BJ (cell line): Measurements from ENCODE around the gene TMEM178B. TPM values are rescaled to one million over a fixed set of nuclear protein-coding genes. Genes with fewer than 3 reads are reported as not detected.

ENCODE experiments used
- CTCF ChIA-PET: fragments of 350-600 bp; formaldehyde crosslinking; extraction: SDS; loops from one replicate; lab custom pipeline; 2021; ENCODE audit warnings: antibody characterized with exemption, inconsistent platforms; lab: Yijun Ruan, JAX
- POLR2A ChIA-PET: fragments of 300-600 bp; sonication (Branson Sonifier 250); formaldehyde crosslinking; extraction: SDS; loops from one replicate; lab custom pipeline; 2021; ENCODE audit warnings: antibody characterized with exemption; lab: Charles Lee
- DNase-seq: peaks from one replicate; pipeline ENCODE4 v3.0.0-alpha.2; 2011; ENCODE audit warnings: low read depth
- H3K27me3 ChIP-seq: 2 replicates; pipeline ENCODE4 v1.6.0; 2011; ENCODE audit warnings: low read length; ENCODE audit not compliant: control insufficient read depth, insufficient read depth
- H3K36me3 ChIP-seq: 2 replicates; pipeline ENCODE4 v1.5.1; 2011; ENCODE audit warnings: low read length; ENCODE audit not compliant: control insufficient read depth, insufficient read depth
- H3K4me3 ChIP-seq: 2 replicates; pipeline ENCODE4 v1.5.1; 2011; ENCODE audit warnings: low read depth, mild to moderate bottlenecking, control low read depth, low read length
- CTCF ChIP-seq: IDR thresholded peaks from 2 replicates; pipeline ENCODE4 v1.5.1; 2011; ENCODE audit warnings: low read depth, mild to moderate bottlenecking, control low read depth, inconsistent platforms, low read length, moderate library complexity; ENCODE audit not compliant: insufficient read depth
- polyA plus RNA-seq: library from polyadenylated mRNA; depleted of rRNA; stranded (reverse); fragments of >200 nt; gene quantifications from 2 replicates; pipeline ENCODE4 v1.2.3, GENCODE V29; 2011

Gene TMEM178B
- polyA plus RNA-seq, 1 experiment: 0.43 TPM

- CTCF ChIA-PET: no interaction called here
- Histone ChIP-seq H3K4me3 (no peak overlapping the region), H3K36me3 (no peaks in the 10 kb centered on the region), H3K27me3 (no peaks in the 10 kb centered on the region)
- TF ChIP-seq CTCF: no peak
- POLR2A ChIA-PET: no interaction called here
- DNase-seq: no peak
These were observed 126.6 kb downstream of the TMEM178B start for GRCh38 chr7:141200191-141201108.

DNA sequence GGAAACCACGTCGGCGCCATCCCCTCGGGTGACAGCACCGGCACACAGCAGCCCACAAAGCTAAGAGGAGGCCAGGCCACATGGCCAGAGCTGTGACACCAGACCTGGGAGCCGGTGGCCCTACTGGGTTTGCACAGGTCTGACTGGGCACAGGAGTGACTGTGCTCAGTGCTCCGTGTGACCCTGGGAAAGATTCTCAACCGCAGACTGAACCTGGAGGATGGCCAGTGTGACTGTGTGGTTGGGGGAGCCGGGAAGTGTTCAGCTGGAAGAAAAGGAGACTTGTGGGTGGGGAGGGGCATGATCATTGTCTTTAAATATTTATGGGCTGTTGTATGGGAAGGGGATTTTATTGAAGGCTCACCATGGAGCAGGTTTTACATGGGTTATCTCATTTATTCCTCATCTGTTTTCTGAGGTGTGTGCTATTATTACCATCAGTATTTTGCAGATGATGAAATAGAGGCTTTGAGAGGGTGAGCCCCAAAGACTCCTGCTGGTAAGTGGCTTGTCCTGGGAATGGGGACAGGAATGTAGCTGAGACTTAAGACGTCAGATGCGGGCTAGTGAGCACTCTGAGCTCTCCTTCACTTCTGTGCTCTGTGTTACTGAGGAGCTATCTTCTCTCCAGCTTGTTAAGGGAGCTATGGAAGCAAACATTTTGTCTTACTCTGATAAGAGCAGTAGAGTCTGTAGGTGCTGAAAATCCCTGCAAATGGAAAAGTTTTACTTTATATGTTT is 127.5 kb downstream of the TMEM178B start:
- no peaks in the 10 kb centered on the region for H3K36me3 ChIP-seq
- CTCF ChIA-PET: no interaction called here
- no peaks in the 10 kb centered on the region for H3K27me3 ChIP-seq
- POLR2A ChIA-PET: no interaction called here
- no peak overlapping the region for H3K4me3 ChIP-seq
- TF ChIP-seq CTCF: no peak
- no peak for DNase-seq

GRCh38 chr7:141202535-141202934 is 128.7 kb downstream of the TMEM178B start:
- Histone ChIP-seq H3K4me3 (no peak overlapping the region), H3K27me3 (no peaks in the 10 kb centered on the region), H3K36me3 (no peaks in the 10 kb centered on the region)
- ChIA-PET CTCF (no interaction called here), POLR2A (no interaction called here)
- no peak for DNase-seq
- TF ChIP-seq CTCF: no peak

GRCh38 chr7:141203177-141203576 is 129.3 kb downstream of the TMEM178B start:
- no peak for TF ChIP-seq CTCF
- no peaks in the 10 kb centered on the region for H3K36me3 ChIP-seq
- POLR2A ChIA-PET: no interaction called here
- H3K4me3 ChIP-seq: no peak overlapping the region
- CTCF ChIA-PET: no interaction called here
- H3K27me3 ChIP-seq: no peaks in the 10 kb centered on the region
- no peak for DNase-seq

- no peak for TF ChIP-seq CTCF
- no peak overlapping the region for H3K4me3 ChIP-seq
- no peaks in the 10 kb centered on the region for H3K27me3 ChIP-seq
- H3K36me3 ChIP-seq: no peaks in the 10 kb centered on the region
- ChIA-PET POLR2A (no interaction called here), CTCF (no interaction called here)
- no peak for DNase-seq
These were observed 129.7 kb downstream of the TMEM178B start for GRCh38 chr7:141203586-141203985.
